HepG2 (cell line): ENCODE measurements around the gene S100A8.

Experiments
- FOXM1 ChIP-seq: sonication (generic); formaldehyde crosslinking; IDR thresholded peaks from 2 replicates; pipeline ENCODE4 v1.5.0; 2020; ENCODE audit warnings: missing genetic modification reagents
- MAX ChIP-seq: IDR thresholded peaks from 2 replicates; pipeline ENCODE4 v1.6.1; 2012; ENCODE audit warnings: inconsistent platforms
- TAF1 ChIP-seq: sonication (generic); formaldehyde crosslinking; IDR thresholded peaks from 2 replicates; pipeline ENCODE4 v1.4.0; 2020; ENCODE audit warnings: missing genetic modification reagents
- TBL1XR1 ChIP-seq: fragments of 150-350 bp; IDR thresholded peaks from 2 replicates; pipeline ENCODE4 v1.6.1; 2014; ENCODE audit warnings: borderline replicate concordance, low read length; ENCODE audit not compliant: partially characterized antibody
- ZNF7 ChIP-seq: IDR thresholded peaks from 2 replicates; pipeline ENCODE4 v1.6.1; 2016; ENCODE audit warnings: missing biosample characterization, missing genetic modification reagents
- ZSCAN30 ChIP-seq: sonication (generic); formaldehyde crosslinking; IDR thresholded peaks from 2 replicates; pipeline ENCODE4 v1.5.0; 2020; ENCODE audit warnings: mild to moderate bottlenecking, missing genetic modification reagents
- TF ChIP-seq, protein P1 (sequence below): sonication (generic); formaldehyde crosslinking; IDR thresholded peaks from one replicate; pipeline ENCODE4 v1.5.1; 2020; ENCODE audit warnings: mild to moderate bottlenecking, missing genetic modification reagents; ENCODE audit errors: not compliant biosample characterization

DNA sequence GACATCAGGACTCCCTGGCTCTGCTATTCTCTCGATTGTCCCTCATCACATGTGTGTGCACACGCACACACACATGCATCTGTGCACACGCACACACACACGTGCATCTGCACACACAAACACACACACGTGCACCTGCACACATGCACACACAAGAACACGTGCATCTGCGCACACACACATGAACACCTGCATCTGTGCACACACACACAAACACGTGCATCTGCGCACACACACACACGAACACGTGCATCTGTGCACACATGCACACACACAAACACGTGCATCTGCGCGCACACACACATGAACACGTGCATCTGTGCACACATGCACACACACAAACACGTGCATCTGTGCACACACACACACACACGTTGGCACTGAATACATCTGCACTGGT, 40.1 kb upstream of the S100A8 start:
- TF ChIP-seq TBL1XR1 (no peak), TAF1 (no peak), FOXM1 (no peak), ZSCAN30 (no peak), ZNF7 (CRISPR knock-in tag) (no peak), MAX (no peak)
- TF ChIP-seq, protein P1, sequence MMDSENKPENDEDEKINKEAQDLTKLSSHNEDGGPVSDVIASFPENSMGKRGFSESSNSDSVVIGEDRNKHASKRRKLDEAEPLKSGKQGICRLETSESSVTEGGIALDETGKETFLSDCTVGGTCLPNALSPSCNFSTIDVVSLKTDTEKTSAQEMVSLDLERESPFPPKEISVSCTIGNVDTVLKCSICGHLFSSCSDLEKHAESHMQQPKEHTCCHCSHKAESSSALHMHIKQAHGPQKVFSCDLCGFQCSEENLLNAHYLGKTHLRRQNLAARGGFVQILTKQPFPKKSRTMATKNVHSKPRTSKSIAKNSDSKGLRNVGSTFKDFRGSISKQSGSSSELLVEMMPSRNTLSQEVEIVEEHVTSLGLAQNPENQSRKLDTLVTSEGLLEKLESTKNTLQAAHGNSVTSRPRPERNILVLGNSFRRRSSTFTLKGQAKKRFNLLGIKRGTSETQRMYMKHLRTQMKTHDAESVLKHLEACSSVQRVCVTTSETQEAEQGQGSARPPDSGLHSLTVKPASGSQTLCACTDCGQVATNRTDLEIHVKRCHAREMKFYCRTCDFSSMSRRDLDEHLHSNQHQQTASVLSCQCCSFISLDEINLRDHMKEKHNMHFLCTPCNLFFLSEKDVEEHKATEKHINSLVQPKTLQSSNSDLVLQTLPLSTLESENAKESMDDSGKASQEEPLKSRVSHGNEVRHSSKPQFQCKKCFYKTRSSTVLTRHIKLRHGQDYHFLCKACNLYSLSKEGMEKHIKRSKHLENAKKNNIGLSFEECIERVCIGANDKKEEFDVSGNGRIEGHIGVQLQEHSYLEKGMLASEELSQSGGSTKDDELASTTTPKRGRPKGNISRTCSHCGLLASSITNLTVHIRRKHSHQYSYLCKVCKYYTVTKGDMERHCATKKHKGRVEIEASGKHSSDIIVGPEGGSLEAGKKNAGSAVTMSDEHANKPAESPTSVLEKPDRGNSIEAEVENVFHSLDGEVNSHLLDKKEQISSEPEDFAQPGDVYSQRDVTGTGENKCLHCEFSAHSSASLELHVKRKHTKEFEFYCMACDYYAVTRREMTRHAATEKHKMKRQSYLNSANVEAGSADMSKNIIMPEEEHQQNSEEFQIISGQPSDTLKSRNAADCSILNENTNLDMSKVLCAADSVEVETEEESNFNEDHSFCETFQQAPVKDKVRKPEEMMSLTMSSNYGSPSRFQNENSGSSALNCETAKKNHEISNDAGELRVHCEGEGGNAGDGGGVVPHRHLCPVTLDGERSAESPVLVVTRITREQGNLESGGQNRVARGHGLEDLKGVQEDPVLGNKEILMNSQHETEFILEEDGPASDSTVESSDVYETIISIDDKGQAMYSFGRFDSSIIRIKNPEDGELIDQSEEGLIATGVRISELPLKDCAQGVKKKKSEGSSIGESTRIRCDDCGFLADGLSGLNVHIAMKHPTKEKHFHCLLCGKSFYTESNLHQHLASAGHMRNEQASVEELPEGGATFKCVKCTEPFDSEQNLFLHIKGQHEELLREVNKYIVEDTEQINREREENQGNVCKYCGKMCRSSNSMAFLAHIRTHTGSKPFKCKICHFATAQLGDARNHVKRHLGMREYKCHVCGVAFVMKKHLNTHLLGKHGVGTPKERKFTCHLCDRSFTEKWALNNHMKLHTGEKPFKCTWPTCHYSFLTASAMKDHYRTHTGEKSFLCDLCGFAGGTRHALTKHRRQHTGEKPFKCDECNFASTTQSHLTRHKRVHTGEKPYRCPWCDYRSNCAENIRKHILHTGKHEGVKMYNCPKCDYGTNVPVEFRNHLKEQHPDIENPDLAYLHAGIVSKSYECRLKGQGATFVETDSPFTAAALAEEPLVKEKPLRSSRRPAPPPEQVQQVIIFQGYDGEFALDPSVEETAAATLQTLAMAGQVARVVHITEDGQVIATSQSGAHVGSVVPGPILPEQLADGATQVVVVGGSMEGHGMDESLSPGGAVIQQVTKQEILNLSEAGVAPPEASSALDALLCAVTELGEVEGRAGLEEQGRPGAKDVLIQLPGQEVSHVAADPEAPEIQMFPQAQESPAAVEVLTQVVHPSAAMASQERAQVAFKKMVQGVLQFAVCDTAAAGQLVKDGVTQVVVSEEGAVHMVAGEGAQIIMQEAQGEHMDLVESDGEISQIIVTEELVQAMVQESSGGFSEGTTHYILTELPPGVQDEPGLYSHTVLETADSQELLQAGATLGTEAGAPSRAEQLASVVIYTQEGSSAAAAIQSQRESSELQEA (CRISPR knock-in tag), result no peak
